Heart right ventricle (tissue), 16 donors: ENCODE measurements around the gene ERLEC1. TPM values are rescaled to one million over a fixed set of nuclear protein-coding genes. Genes with fewer than 3 reads are reported as not detected.

Experiments
- ATAC-seq, 8 donors: fragments of 200-7000 bp; cut with Tn5 transposase; one replicate each; pipeline ENCODE4 v1.9.1; 2020; ENCODE audit warnings: mild to moderate bottlenecking in 8 of 8, moderate library complexity in 8 of 8, moderate number of reproducible peaks in 1 of 8
- DNase-seq, 2 donors: peaks; one replicate each; pipeline ENCODE4 v3.0.0-alpha.2; 2020
- H3K27ac ChIP-seq, 10 donors: fragments of 200-600 bp; sonication (generic) in 2 of 10; one replicate each; pipeline versions ENCODE4 v1.5.0 to v1.8.0; 2020 to 2022; ENCODE audit warnings: mild to moderate bottlenecking in 3 of 10
- H3K27me3 ChIP-seq, 7 donors: fragments of 200-600 bp; one replicate each; pipeline ENCODE4 v1.8.0; 2021 to 2022; ENCODE audit warnings: mild to moderate bottlenecking in 2 of 7
- H3K36me3 ChIP-seq, 9 donors: fragments of 200-600 bp; sonication (generic) in 1 of 9; one replicate each; pipeline versions ENCODE4 v1.5.0 to v1.8.0; 2020 to 2022; ENCODE audit warnings: mild to moderate bottlenecking in 2 of 9
- H3K4me1 ChIP-seq, 9 donors: fragments of 200-600 bp; sonication (generic) in 1 of 9; one replicate each; pipeline versions ENCODE4 v1.5.0 to v1.8.0; 2020 to 2022; ENCODE audit warnings: mild to moderate bottlenecking in 4 of 9
- H3K4me3 ChIP-seq, 10 donors: fragments of 200-600 bp; sonication (generic) in 2 of 10; one replicate each; pipeline versions ENCODE4 v1.5.0 to v1.8.0; 2020 to 2022; ENCODE audit warnings: mild to moderate bottlenecking in 7 of 10, moderate library complexity in 2 of 10
- H3K9me3 ChIP-seq, 11 donors: fragments of 200-600 bp in 10 of 11; sonication (generic) in 2 of 11; one replicate each; pipeline versions ENCODE4 v1.5.0 to v1.8.0; 2013 to 2022; ENCODE audit warnings: mild to moderate bottlenecking in 2 of 11, control low read depth in 1 of 11, moderate library complexity in 1 of 11
- WGBS, 2 donors: extraction: QIAGEN DNeasy Blood & Tissue Kit; methylation state at CpG; one replicate each; pipeline ENCODE4 v1.1.7; 2013; ENCODE audit warnings: inconsistent platforms in 1 of 2; 5-methylcytosine and 5-hydroxymethylcytosine counted together
- intact Hi-C, 10 donors: fragments of 100-400 bp; cut with DNase I; formaldehyde crosslinking; loops; one replicate each; pipeline versions ENCODE4 v1.11.1 to v1.14.2; 2022
- long read RNA-seq, 3 donors: library from polyadenylated mRNA; unstranded; transcript quantifications; one replicate each; pipeline ENCODE4 v2.0.0, GENCODE V29; 2020 to 2021
- polyA plus RNA-seq, 2 donors: library from polyadenylated mRNA; stranded (reverse); fragments of 200-250 nt; gene quantifications; one replicate each; pipeline ENCODE4 v1.2.3, GENCODE V29; 2013
- total RNA-seq, 10 donors: library from RNA; stranded (reverse); fragmentation: NEBNext Ultra II Directional in 3 of 10; extraction: Animal tissue kit (Norgen Biotek cat#: 25700) in 3 of 10; gene quantifications; one replicate each; pipeline versions ENCODE4 v1.2.1 to v1.2.4, GENCODE V29; 2021 to 2023
- TF ChIP-seq, protein P1 (sequence below), 9 donors: fragments of 200-600 bp; sonication (generic) in 2 of 9; IDR thresholded peaks; one replicate each; pipeline versions ENCODE4 v1.5.0 to v1.8.0; 2021 to 2022; ENCODE audit warnings: antibody characterized with exemption in 9 of 9, mild to moderate bottlenecking in 5 of 9, moderate library complexity in 1 of 9
- donor health status: Arrhythmogenic right ventricular cardiomyopathy.
- donor health status: ischemic (EF 13 %, LVEDD 7.1; RV severe dilation, severe dysfunction).
- donor health status: healthy with polysubstance abuse.
- donor health status: DM: no; HTN: yes; CAD: no.
- donor health status: DM: no; HTN: no; CAD: no.
- donor health status: ischemic (EF 25% LVEDD 6.9; RV normal size, moderate dysfunction).
- donor health status: ischemic (EF 25% LVEDD 5.7; RV mildly dilated, moderate dysfunction).
- donor health status: healthy.
- donor health status: DM: yes; HTN: yes; CAD: no.
- donor health status: Ischemic cardiomyopathy.
- donor health status: ischemic (EF 35%, LVEDD 5.7; RV mildly dilated, moderate dysfunction).
- donor health status: nonischemic (EF 11% LVEDD 7.7; RV severe dilation, severe dysfunction).
- donor health status: DM: yes; HTN: yes; CAD: no.
- donor health status: PGD.
- donor health status: ischemic (EF 29% LVEDD 5.4; RV normal size, mild dysfunction).
- donor health status: nonischemic (EF 23%, LVEDD 6.1; RV moderate dilation, normal function).

ERLEC1 gene, protein sequence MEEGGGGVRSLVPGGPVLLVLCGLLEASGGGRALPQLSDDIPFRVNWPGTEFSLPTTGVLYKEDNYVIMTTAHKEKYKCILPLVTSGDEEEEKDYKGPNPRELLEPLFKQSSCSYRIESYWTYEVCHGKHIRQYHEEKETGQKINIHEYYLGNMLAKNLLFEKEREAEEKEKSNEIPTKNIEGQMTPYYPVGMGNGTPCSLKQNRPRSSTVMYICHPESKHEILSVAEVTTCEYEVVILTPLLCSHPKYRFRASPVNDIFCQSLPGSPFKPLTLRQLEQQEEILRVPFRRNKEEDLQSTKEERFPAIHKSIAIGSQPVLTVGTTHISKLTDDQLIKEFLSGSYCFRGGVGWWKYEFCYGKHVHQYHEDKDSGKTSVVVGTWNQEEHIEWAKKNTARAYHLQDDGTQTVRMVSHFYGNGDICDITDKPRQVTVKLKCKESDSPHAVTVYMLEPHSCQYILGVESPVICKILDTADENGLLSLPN
- total RNA-seq (10 to 100 TPM; 30.4 to 48.1 (median 39.5) TPM), polyA plus RNA-seq (10 to 100 TPM; 12.6 to 34.6 TPM)
- long read RNA-seq, donor 1, transcript ERLEC1-201 (14 exons, 2,433 nt) = major isoform, 48 of 71 reads
- long read RNA-seq, donor 1, transcript ERLEC1-202 (13 exons, 2,271 nt) = minor isoform, 10 of 71 reads
- long read RNA-seq, donor 1, partial matches to known transcripts = 6 of 71 reads
- long read RNA-seq, donor 1, other reads (novel, unspliced or antisense) = 7 of 71 reads
- long read RNA-seq, donor 2, transcript ERLEC1-201 (14 exons, 2,433 nt) = major isoform, 73 of 96 reads
- long read RNA-seq, donor 2, transcript ERLEC1-202 (13 exons, 2,271 nt) = minor isoform, 10 of 96 reads
- long read RNA-seq, donor 2, partial matches to known transcripts = 7 of 96 reads
- long read RNA-seq, donor 2, other reads (novel, unspliced or antisense) = 6 of 96 reads
- long read RNA-seq, donor 3, transcript ERLEC1-202 (13 exons, 2,271 nt) = minor isoform, 10 of 140 reads
- long read RNA-seq, donor 3, transcript ERLEC1-201 (14 exons, 2,433 nt) = major isoform, 122 of 140 reads
- long read RNA-seq, donor 3, partial matches to known transcripts = 3 of 140 reads
- long read RNA-seq, donor 3, other reads (novel, unspliced or antisense) = 5 of 140 reads

DNA sequence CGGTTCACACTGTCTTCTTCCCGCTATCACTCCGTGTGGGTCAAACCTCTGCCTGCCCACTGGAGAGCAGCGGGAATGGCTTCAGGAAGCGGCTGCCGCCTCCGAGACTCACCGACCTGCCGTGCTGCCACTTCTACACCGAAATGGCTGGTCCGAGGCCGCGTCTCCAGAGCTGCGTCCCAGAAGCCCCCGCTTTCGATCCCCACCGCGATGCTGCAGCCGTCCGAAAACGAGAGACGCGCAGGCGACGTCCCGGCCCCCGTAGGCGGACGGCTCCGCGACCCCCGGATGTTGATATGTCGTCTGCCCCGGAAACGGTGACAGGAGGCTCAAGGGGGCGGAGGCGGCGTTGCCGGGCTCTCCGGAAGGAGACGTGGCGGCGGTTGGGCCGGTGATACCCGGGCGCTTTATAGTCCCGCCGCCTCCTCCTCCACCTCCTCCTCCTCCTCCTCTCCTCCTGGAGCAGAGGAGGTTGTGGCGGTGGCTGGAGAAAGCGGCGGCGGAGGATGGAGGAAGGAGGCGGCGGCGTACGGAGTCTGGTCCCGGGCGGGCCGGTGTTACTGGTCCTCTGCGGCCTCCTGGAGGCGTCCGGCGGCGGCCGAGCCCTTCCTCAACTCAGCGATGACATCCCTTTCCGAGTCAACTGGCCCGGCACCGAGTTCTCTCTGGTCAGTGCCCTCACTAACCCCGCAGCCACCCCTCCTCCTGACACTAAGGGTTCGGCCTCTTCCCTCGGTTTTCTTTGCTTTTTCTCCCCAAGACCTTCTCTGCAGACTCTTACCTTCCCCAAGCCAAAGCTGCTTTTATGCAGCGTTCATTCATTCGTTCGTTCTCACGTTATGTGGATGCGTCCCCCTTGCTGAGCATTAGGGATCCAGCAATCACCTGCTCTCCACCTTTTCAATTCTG lies at the start of gene ERLEC1, which contains the start of gene ASB3:
ERLEC1 (plus strand) TSS at position 340 of the 909 bp plus-strand sequence; CDS start at position 507, 167 bp downstream.
ASB3 (minus strand) TSS at position 249 of the 909 bp plus-strand sequence. CDS start 21,381 bp downstream, outside the sequence.
- ATAC-seq (peak; percentile 96 to 99 (median 98)), DNase-seq (peak; percentile 90 to 91)
- intact Hi-C loops = no loop called here
- peak within 1 kb of the TSS; percentile 54 to 91 (median 84) for H3K27ac ChIP-seq
- H3K36me3 ChIP-seq = peaks cover 0 to 4% (median 0%) of the 10 kb centered on the region in 9 donors
- TF ChIP-seq, protein P1, sequence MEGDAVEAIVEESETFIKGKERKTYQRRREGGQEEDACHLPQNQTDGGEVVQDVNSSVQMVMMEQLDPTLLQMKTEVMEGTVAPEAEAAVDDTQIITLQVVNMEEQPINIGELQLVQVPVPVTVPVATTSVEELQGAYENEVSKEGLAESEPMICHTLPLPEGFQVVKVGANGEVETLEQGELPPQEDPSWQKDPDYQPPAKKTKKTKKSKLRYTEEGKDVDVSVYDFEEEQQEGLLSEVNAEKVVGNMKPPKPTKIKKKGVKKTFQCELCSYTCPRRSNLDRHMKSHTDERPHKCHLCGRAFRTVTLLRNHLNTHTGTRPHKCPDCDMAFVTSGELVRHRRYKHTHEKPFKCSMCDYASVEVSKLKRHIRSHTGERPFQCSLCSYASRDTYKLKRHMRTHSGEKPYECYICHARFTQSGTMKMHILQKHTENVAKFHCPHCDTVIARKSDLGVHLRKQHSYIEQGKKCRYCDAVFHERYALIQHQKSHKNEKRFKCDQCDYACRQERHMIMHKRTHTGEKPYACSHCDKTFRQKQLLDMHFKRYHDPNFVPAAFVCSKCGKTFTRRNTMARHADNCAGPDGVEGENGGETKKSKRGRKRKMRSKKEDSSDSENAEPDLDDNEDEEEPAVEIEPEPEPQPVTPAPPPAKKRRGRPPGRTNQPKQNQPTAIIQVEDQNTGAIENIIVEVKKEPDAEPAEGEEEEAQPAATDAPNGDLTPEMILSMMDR (IDR thresholded peaks at IDR 0.05) = peak in 1 of 9 donors; percentile 23
- 1% methylated on average over 72 to 77 of the region's 77 CpGs for WGBS, 2 donors
- peak within 1 kb of the TSS; percentile 69 to 95 (median 88) for H3K4me3 ChIP-seq
- H3K9me3 ChIP-seq = no peaks in the 10 kb centered on the region
- peaks cover 2 to 56% (median 40%) of the 10 kb centered on the region in 9 donors for H3K4me1 ChIP-seq
- H3K27me3 ChIP-seq = no peaks in the 10 kb centered on the region

DNA sequence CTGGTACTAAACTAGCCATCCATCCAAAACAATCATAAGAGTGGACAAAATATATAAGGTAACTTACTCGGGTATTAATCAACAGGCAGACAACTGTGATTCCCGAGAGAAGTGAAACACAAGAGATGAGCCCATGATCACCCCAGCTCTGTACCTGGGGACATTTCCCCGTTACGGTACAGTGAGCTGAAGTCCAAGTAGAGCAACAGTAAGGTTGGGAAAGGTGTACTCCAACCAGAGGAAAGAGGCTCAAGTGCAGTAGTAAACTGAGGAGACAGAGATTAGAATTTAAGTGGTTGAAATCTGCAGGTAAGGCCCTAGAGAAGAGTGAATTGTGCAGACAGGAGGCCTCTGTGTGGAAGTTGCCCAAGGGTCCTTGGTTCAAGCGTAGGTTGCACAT lies 49.8 kb upstream of the ERLEC1 start:
- intact Hi-C loops = loop anchor here in 1 of 10 donors (5.0 kb wide), 1 partner anchor 1760 kb away; no protein-coding TSS in a partner anchor

DNA sequence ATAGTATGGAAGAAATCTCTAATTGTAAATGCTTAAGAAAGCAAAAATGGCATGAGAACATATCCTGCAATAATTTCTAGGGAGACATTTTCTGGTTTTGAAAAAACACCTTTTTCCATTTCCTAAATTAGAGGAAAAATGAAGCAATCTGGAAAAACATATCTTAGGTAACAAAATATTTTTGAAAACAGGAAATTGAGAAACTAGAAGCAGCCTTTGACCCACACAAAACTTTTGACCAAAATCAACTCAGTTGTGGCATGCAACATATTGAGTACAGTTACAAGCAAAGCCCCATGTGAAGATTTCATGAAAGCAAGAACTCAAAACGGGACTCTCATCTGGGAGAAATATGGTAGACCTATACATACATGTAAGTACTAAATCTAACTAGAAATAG lies 47.8 kb upstream of the ERLEC1 start:
- H3K27me3 ChIP-seq = no peaks in the 10 kb centered on the region
- DNase-seq = no peak
- peaks cover 0 to 22% (median 0%) of the 10 kb centered on the region in 9 donors for H3K36me3 ChIP-seq
- TF ChIP-seq, protein P1 (IDR thresholded peaks at IDR 0.05) = no peak
- no peak overlapping the region for H3K27ac ChIP-seq
- intact Hi-C loops = loop anchor here in 1 of 10 donors (5.0 kb wide), 1 partner anchor 1762 kb away; no protein-coding TSS in a partner anchor
- no peaks in the 10 kb centered on the region for H3K9me3 ChIP-seq
- no peak for ATAC-seq
- H3K4me3 ChIP-seq = no peak overlapping the region
- peaks cover 0 to 17% (median 4%) of the 10 kb centered on the region in 9 donors for H3K4me1 ChIP-seq
- 94% methylated on average over 1 of the region's 1 CpG for WGBS, 2 donors

More for the DNA sequence above, 49.8 kb upstream of the ERLEC1 start:
- Histone ChIP-seq H3K27ac (no peak overlapping the region), H3K27me3 (no peaks in the 10 kb centered on the region), H3K4me3 (no peak overlapping the region), H3K9me3 (no peaks in the 10 kb centered on the region), H3K4me1 (peaks cover 0 to 15% (median 3%) of the 10 kb centered on the region in 9 donors), H3K36me3 (peaks cover 0 to 23% (median 0%) of the 10 kb centered on the region in 9 donors)
- no peak for DNase-seq
- TF ChIP-seq, protein P1 (IDR thresholded peaks at IDR 0.05) = no peak
- 95 to 97% methylated on average over 5 of the region's 5 CpGs for WGBS, 2 donors
- no peak for ATAC-seq
